ENCODE measurements around the gene ARNT2.

DNA sequence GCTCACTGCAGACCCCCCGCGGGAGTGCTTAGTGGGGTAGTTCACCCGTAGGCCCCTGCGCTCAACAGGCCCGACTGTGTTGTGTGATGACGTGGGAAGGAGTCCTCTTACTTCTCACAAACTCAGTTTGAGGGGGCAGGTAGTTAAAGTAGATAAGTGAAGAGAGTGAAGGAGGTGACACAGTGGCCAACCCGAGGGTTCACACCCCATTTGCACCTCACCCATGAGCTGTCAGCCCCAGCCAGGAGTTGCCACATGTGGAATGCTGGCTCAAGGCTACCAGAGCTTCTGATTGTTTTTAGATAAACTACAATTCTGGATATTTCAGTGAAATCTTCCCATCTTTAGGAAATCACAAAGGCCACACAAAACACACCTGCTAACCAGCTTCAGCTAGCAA, 226.8 kb downstream of the ARNT2 start:
- TF ChIP-seq EZH2 (IDR thresholded peaks at IDR 0.05; ENCODE audit: borderline replicate concordance, low read length) = no peak
- no peak for TF ChIP-seq CTCF (IDR thresholded peaks at IDR 0.05; ENCODE audit: low read length)

Measured in OCI-LY1 (cell line).